H1 (cell line): ENCODE data around the gene PCSK1N. TPM values are rescaled to one million over a fixed set of nuclear protein-coding genes. Genes with fewer than 3 reads are reported as not detected.

ENCODE experiments used
- ATF2 ChIP-seq: IDR thresholded peaks from 2 replicates; pipeline ENCODE4 v1.6.1; 2012; ENCODE audit warnings: low read length, inconsistent platforms
- CTBP2 ChIP-seq: IDR thresholded peaks from 2 replicates; pipeline ENCODE4 v1.7.0; 2011; ENCODE audit warnings: borderline replicate concordance, mild to moderate bottlenecking, moderate library complexity, mixed read lengths, low read length; ENCODE audit not compliant: insufficient read depth, insufficient read length
- MAFK ChIP-seq: IDR thresholded peaks from 2 replicates; pipeline ENCODE4 v1.6.1; 2012; ENCODE audit warnings: low read depth, mild to moderate bottlenecking, improper control_type of control experiment, low read length
- NRF1 ChIP-seq: IDR thresholded peaks from 2 replicates; pipeline ENCODE4 v1.6.1; 2011; ENCODE audit warnings: mild to moderate bottlenecking, low read depth, low read length, improper control_type of control experiment
- RAD21 ChIP-seq, 2 experiments: IDR thresholded peaks in 1 of 2; conservative IDR thresholded peaks in 1 of 2; 2 replicates each; pipeline ENCODE4 v1.6.1; 2011; ENCODE audit warnings: low read depth in 2 of 2, low read length in 2 of 2, improper control_type of control experiment in 1 of 2, inconsistent platforms in 1 of 2, mild to moderate bottlenecking in 1 of 2, moderate library complexity in 1 of 2
- RFX5 ChIP-seq: IDR thresholded peaks from 2 replicates; pipeline ENCODE4 v1.6.1; 2011; ENCODE audit warnings: low read depth, low read length, improper control_type of control experiment, borderline replicate concordance
- polyA plus RNA-seq, 7 experiments: library from polyadenylated mRNA; depleted of rRNA in 3 of 7; stranded (reverse) in 5 of 7; unstranded in 2 of 7; fragments of >200 nt in 5 of 7; fragments of 200-250 nt in 2 of 7; gene quantifications; 1 replicate in 5 of 7; 2 replicates in 1 of 7; 4 replicates in 1 of 7; pipeline versions ENCODE4 v1.2.1 to v1.2.3, GENCODE V29; 2011 to 2013; ENCODE audit warnings: missing spikeins in 2 of 7, mixed read lengths in 2 of 7
- total RNA-seq: library from RNA; stranded (reverse); fragmentation: NEBNext Ultra II Directional; extraction: Animal tissue kit (Norgen Biotek cat#: 25700); gene quantifications from 2 replicates; pipeline ENCODE4 v1.2.1, GENCODE V29; 2021

The PCSK1N gene
- total and polyA plus RNA-seq, 2 of the 8 experiments (the other 6 are each of a cell fraction or from before 2014, with no cell fraction given) = 3.6 to 4.5 TPM

- TF ChIP-seq RAD21 (IDR thresholded peaks at IDR 0.05 in 1 of 2, conservative IDR thresholded peaks at IDR 0.05 in 1 of 2; ENCODE audit: low read depth in 2 of 2, low read length in 2 of 2) = no peak
- no peak for TF ChIP-seq CTBP2
- no peak for TF ChIP-seq RFX5
- no peak for TF ChIP-seq ATF2
- no peak for TF ChIP-seq NRF1
- no peak for TF ChIP-seq MAFK
Observed at GRCh38 chrX:48818866-48819265, 16.5 kb downstream of the PCSK1N start (continued).
